BJ (cell line): ENCODE results near the gene UNC5A. TPM values are rescaled to one million over a fixed set of nuclear protein-coding genes. Genes with fewer than 3 reads are reported as not detected.

ENCODE experiments used
- CTCF ChIA-PET: fragments of 350-600 bp; formaldehyde crosslinking; extraction: SDS; loops from one replicate; lab custom pipeline; 2021; ENCODE audit warnings: antibody characterized with exemption, inconsistent platforms; lab: Yijun Ruan, JAX
- POLR2A ChIA-PET: fragments of 300-600 bp; sonication (Branson Sonifier 250); formaldehyde crosslinking; extraction: SDS; loops from one replicate; lab custom pipeline; 2021; ENCODE audit warnings: antibody characterized with exemption; lab: Charles Lee
- DNase-seq: peaks from one replicate; pipeline ENCODE4 v3.0.0-alpha.2; 2011; ENCODE audit warnings: low read depth
- H3K27me3 ChIP-seq: 2 replicates; pipeline ENCODE4 v1.6.0; 2011; ENCODE audit warnings: low read length; ENCODE audit not compliant: control insufficient read depth, insufficient read depth
- H3K36me3 ChIP-seq: 2 replicates; pipeline ENCODE4 v1.5.1; 2011; ENCODE audit warnings: low read length; ENCODE audit not compliant: control insufficient read depth, insufficient read depth
- H3K4me3 ChIP-seq: 2 replicates; pipeline ENCODE4 v1.5.1; 2011; ENCODE audit warnings: low read depth, mild to moderate bottlenecking, control low read depth, low read length
- CTCF ChIP-seq: IDR thresholded peaks from 2 replicates; pipeline ENCODE4 v1.5.1; 2011; ENCODE audit warnings: low read depth, mild to moderate bottlenecking, control low read depth, inconsistent platforms, low read length, moderate library complexity; ENCODE audit not compliant: insufficient read depth
- polyA plus RNA-seq: library from polyadenylated mRNA; depleted of rRNA; stranded (reverse); fragments of >200 nt; gene quantifications from 2 replicates; pipeline ENCODE4 v1.2.3, GENCODE V29; 2011

The UNC5A gene
- polyA plus RNA-seq, 1 experiment = not detected

GRCh38 chr5:176900780-176901204, 90.4 kb downstream of the UNC5A start:
- ChIA-PET CTCF (interaction anchor here (1.1 to 1.4 kb wide), 3 partner anchors 10 to 30 kb away, joined by 3 read pairs; no protein-coding TSS in a partner anchor), POLR2A (no interaction called here)
- peaks cover 5% of the 10 kb centered on the region for H3K36me3 ChIP-seq

GRCh38 chr5:176901260-176902101, 91.1 kb downstream of the UNC5A start:
- no peak overlapping the region for H3K4me3 ChIP-seq
- POLR2A ChIA-PET = interaction anchor here (0.7 kb wide), 1 partner anchor 9 kb away, joined by 24 read pairs; no protein-coding TSS in a partner anchor
- H3K36me3 ChIP-seq = peaks cover 5% of the 10 kb centered on the region
- TF ChIP-seq CTCF = no peak
- H3K27me3 ChIP-seq = no peaks in the 10 kb centered on the region; the same call in none of the 2 replicates
- CTCF ChIA-PET = interaction anchor here (1.1 kb wide), 1 partner anchor 16 kb away, joined by 3 read pairs; no protein-coding TSS in a partner anchor
- DNase-seq = no peak

More at GRCh38 chr5:176900780-176901204, 90.4 kb downstream of the UNC5A start:
- Histone ChIP-seq H3K27me3 (no peaks in the 10 kb centered on the region; the same call in none of the 2 replicates), H3K4me3 (no peak overlapping the region)
- no peak for DNase-seq
- TF ChIP-seq CTCF = no peak

GRCh38 chr5:176902102-176902814, 91.9 kb downstream of the UNC5A start:
- POLR2A ChIA-PET = interaction anchor here (0.7 kb wide), 1 partner anchor 8 kb away, joined by 24 read pairs; no protein-coding TSS in a partner anchor
- peaks cover 5% of the 10 kb centered on the region for H3K36me3 ChIP-seq
- no peaks in the 10 kb centered on the region; the same call in none of the 2 replicates for H3K27me3 ChIP-seq
- no peak for DNase-seq
- no peak for TF ChIP-seq CTCF
- H3K4me3 ChIP-seq = no peak overlapping the region
- CTCF ChIA-PET = interaction anchor here (1.0 kb wide), 1 partner anchor 15 kb away, joined by 3 read pairs; no protein-coding TSS in a partner anchor

GRCh38 chr5:176902911-176903664, 92.7 kb downstream of the UNC5A start:
- no peak for TF ChIP-seq CTCF
- ChIA-PET POLR2A (no interaction called here), CTCF (interaction anchor here (1.0 to 1.2 kb wide), 2 partner anchors 14 to 202 kb away, joined by 3 to 4 read pairs; no protein-coding TSS in a partner anchor)
- Histone ChIP-seq H3K36me3 (peaks cover 5% of the 10 kb centered on the region), H3K4me3 (no peak overlapping the region), H3K27me3 (no peaks in the 10 kb centered on the region)
- no peak for DNase-seq
